Epidermal melanocyte (primary cell): Measurements from ENCODE around the gene SIM1.
"Not testable (repeated sequence)": the region's sequence is repeated elsewhere in the genome, so short reads cannot be mapped to it uniquely, and the experiment has no call there.

ENCODE experiments used
- DNase-seq: peaks from one replicate; pipeline ENCODE4 v3.0.0; 2011; ENCODE audit warnings: low spot score; ENCODE audit not compliant: insufficient read length

Gene SIM1

DNA sequence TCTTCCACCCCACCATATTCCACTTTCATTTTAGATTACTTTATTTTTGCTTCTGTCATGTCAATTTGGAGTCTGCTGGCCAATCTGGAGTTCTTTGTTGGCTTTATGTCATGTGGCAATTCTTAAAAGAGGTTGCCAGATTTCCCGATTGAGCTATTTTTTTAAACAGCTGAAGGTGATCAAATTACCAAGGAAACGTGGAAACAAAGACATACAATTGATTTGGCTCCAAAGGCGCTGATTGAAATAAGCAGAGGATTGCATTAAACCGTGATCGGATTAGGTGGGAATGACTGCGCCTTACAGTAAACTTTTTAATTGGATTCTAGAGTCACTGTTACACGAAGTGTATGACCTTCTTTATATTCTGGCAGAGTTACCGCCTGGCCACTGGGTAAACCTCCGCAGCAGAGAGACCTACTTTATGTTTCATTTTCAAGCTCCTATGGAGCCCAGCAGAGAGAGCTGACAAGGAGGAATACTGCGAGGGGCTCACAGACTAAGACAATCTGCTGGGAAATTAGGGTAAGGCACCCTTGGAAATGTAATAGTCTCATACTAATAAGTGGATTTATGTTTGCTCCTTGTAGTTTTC lies 37.9 kb downstream of the SIM1 start:
- no peak for DNase-seq

DNA sequence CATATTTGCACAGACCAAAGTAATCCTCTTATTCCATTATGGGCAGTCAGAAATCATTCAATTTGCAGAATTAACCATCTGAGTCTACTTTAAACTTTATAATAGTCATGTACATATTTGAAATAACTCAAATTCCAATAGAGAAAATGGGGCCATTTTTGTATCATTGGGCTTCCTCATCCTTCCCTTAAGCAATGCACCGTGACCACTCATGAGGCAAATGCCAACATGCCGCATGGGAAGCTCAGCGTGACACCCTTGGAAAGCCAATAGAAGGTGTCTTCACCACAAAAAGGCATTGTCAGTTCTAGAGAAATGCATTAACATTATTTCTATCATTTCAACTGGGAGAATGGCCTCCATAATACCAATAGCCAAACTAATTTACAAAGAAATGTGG lies 38.5 kb downstream of the SIM1 start:
- no peak for DNase-seq

DNA sequence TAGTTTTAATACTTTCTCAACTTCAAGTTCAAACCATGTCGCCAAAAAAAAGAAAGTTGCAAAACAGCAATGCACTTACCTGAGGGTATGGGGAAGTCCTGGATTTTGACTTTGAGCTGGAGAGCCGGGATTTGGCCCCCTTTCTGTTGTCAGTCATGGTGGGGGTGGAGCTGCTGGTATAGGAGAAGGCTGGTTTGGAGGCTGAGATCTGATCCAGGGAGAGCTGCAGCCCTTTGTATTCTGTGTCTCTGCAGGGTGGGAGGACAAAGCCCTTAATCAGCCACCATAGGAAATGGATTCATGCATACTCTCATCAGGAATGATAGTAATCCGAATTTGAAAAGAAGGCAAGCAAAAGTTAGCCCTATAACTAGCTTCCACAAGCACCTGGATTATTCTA lies 44.0 kb downstream of the SIM1 start:
- DNase-seq = no peak

DNA sequence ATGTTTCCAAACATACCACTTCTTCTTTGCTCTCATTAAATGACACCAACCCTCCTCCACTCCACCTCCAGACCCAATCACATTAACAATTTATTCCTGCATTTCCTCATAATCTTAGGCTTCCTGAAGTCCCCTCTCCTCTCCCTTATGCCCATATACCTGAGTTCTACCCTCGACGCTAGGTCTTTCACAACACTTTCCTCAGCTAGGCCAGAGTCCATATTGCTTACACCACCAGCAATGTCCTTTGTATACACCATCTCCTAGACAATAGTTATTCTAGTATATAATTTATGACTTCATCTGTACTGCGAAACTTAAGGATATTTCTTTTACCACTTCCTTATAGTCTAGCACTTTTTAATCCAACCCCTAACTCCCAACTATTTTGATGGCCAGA lies 47.7 kb downstream of the SIM1 start:
- no peak for DNase-seq

DNA sequence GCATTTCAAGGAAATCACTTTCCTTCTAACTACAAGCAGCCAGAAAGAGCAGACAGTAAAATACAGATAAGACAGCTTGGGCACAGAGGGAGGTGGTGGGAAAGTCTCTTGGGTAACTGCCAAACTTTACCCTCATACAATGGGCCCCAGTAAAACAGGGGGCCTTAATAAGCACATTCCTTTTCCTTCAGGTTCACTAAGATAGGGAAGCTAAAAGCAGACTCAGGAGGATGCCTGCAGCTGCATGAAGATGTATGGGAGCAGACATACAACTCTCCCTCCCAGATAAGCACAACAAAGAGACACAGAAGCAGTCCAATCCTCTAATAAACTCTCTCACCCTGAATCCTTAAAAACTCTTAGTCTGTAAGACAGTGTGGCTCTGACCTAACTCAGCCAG lies 49.0 kb downstream of the SIM1 start:
- DNase-seq = no peak

DNA sequence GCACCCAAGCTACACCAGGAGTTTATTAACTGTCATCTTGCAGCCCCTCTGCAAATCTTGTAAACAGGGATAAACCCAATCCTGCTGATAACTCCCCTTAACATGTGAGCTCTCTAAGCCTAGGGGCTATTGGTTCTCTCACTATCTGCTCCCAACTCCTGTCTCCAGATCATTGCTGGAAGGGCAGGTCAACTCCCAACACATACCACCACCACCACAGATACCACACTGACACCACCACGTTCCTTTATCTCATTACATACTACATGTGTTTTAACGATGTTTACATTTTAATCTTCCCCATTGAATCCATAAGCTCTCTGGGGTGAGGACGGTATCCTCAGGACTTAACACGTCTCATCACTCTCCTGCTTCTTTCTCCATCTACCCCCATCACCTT lies 51.8 kb downstream of the SIM1 start:
- no peak for DNase-seq

DNA sequence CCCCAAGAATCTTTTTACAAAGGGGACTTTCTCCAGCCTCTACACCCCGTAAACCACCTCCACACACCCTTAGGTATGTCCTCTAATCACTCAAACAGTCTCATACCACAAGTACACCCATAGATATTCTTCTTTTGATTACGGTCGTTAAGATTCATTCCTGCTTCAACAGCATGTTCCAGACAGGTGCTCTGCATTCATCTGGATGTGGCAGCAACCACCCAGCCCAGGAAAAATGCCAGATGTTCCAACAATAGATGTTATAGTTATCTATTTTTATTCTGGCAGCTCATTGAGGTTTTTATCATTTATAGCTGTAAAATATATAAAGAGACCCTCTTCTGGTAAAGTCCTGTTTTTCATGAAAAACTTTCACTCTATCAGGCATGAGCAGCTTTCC lies 60.7 kb downstream of the SIM1 start:
- DNase-seq = no peak

DNA sequence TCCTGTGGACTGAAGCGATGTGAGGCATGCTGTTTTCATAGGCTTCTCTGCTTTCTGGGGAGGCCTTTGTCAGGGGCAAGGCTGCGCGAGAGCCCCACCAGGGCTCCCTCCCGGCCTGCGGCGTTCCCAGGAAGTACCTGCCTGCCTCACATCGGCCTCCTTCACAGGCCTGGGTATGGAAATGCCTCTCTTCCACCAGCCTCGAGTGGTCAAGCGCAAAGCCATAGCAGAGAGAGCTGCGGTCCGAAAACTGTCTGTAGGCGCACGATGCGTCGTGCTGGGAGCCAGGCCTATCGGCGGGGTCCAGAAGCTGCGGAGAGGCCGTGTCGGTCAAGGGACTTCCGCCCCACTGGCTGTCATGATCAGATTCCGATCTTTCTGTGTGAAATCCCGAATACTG lies 71.2 kb downstream of the SIM1 start:
- no peak for DNase-seq

DNA sequence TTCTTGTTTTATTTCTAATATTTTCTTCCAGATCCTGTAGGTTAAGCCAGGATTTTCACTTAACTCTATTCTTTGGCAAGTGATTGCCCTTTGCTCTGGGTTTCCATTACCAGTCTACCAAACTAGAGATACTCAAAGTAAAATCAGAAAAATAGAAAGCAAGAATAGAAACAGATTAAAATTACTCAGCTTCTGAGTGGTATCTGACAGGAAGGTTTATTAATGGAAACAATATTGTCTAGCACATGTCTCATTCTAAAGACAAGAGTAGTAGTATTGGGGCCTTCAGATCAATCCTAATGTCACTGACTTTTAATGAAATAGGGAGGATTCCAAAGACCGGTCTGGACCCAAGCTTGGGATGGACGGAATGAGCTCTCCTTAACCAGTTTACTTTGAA lies 72.3 kb downstream of the SIM1 start:
- DNase-seq = no peak

DNA sequence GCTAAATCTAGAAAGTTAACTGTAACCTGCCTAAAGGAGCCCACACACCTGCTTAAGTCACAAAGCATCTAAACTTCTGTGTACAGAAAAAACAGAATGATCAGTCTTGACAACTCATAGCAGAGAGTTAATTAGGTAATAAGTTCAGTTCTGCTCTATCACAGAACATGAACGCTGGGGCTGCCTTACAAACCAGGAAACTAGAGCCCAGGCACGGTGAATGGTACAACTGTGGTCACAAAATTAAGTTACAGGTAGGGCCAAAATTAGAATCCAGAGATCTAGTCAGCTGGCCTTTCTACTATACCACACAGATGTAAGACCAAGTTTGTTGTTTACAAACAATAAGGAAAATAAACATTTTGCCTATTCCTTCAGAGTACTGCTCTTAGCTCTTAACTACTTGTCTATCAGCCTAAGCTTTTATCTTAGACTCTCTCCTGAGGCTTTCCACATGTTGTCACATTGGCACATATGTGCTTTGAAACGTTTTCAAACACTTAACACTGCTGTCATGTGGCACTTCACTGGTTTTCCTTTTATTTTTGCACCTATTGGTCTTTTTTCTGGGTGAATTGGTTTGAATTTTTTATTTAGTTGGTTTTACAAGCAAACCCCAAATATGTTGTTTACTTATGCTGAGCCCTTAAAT lies 75.7 kb downstream of the SIM1 start:
- DNase-seq = no peak

DNA sequence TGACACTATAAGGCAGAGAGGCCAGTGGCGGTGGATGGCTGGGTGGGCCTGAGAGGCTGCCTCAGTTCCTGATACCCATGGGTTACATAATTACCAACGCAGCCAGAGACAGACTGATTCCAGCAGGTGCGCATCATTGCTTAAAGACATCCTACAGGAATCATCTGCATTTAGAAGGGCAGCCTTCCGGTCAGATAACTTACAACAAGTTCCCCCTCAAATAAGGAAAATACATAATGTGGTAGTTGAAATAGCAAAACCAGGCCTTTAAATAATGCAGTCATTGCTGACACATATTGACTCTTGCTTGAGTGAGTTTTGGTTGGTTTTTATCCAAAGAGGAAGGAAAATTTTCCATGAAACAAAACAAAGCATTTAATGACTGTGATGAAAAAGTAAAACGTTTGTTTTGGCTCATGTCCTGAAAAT lies 81.9 kb downstream of the SIM1 start:
- no peak for DNase-seq

DNA sequence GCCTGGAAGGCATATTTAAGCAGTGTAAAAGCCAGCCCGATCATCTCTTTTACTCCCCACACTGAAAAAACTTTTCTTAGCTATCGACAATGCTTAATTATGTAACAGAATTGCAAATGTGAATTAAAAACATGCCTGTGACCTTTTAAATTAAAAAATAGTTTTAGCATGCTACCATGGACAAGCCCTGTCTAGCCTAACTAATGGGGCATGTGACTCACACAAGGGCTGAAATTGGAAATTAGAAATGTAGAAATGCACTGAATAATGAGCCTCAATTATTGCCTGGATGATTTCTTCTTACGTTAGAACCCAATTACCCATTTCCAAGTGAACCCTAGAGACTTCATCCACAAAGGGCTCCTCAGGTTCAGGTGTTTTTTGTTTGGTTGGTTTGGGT lies 82.7 kb downstream of the SIM1 start:
- no peak for DNase-seq

DNA sequence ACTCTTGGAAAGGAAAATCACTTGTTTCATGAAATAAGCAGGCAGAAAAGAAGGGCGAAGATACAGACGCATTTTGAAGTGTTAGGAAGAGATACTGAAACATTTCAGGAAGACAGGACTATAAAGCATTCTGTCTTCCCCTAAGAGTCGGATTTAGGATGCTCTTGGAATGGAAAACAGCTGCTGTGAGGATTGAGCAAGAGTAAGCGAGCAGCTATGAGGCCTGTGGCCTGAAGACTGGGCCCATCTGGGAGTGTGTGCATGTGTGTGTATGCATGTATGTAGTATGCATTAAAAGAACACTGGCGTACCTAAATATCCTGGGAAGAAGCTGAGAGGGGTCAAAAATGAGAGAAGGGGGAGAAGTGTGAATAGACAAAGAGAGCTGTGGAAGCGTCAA lies 83.6 kb downstream of the SIM1 start:
- no peak for DNase-seq

DNA sequence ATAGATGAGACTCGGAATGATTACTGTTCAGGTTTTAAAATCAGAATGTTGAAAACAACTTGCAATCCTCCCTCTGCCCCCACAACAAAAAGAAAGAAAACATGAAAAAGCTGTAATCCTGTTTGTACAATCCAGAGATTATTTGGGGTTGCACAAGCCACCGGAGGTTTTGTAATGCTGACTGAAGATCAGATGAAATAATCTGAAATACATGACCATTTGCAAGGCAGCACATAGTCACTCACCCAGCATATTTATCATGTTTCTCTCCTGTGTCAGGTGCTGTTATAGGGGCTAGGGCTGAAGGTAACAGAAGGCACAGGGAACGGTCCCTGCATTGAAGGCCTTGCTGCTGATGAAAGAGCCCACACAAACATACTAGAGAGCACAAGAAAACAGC lies 85.3 kb downstream of the SIM1 start:
- no peak for DNase-seq

DNA sequence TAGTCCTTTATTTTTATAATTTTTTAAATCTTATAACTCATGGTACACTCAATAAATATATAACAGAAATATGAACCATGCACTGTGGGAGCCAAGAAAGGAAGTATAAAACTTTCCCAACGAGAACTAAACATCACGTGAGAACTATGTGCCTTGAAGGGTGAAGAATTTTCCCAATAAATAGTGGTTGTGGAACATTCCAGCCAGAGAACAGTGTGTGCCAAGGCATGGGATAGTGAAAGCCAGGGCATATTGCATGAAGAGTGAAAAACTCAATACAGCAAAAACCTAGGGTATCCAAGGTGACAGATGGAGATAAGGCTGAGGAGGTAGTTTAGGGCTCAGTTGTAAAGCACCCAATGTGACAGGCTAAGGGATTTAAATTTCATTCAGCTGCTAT lies 86.1 kb downstream of the SIM1 start:
- DNase-seq = no peak

DNA sequence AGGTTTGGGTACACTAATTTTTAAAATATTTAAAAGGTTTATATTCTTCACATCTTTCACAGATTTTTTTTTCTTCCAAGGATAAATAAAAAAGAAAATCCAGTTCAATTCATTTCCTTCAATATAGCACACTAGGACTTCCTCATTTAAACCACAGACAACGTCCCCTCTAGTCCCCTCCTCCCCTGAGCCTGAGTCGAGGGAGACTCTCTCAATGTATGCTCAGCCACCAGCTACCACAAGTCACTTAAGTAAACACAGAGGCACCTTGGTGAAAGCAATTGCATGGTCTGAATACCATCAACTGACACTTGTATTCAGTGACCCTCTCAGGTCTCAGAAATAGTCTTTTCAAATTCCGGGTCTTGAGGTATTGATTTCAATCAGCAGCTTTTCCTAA lies 88.6 kb downstream of the SIM1 start:
- DNase-seq = no peak

DNA sequence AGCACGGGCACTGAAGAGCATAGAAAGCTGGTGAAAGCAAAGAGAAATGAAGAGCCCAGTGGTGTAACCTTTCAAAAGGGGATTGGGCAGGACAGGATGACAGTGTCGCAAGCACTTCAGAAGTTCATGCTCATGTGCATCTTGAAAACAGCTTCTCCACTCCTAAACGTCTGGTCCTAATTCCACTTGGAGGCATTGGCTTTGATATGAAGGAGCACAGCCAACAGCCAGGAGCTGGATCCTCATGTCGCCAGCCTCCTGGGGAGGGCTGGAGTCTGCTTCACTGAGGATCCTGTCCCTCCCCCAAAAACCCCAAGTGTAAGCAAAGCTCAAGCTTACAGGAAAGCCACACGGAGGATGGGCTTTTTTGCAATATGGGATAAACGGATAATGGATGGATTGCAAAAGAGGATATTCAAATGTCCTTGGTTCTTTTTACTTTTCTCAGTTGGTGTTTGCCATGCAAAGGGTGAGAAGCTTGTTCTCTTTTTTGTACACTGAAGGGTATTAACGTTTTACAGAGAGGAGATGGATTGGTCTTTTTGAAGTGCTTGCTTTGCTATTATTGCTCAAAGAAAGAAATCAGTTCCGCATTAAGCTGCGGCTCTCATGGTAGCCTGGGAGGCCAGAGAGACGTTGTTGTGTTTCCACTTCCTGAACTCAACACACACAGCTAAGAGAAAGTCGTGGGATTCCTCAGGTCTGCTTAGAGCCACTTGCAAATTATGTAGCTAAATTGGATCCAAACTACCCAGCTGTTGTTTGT lies 92.2 kb downstream of the SIM1 start:
- DNase-seq = no peak

DNA sequence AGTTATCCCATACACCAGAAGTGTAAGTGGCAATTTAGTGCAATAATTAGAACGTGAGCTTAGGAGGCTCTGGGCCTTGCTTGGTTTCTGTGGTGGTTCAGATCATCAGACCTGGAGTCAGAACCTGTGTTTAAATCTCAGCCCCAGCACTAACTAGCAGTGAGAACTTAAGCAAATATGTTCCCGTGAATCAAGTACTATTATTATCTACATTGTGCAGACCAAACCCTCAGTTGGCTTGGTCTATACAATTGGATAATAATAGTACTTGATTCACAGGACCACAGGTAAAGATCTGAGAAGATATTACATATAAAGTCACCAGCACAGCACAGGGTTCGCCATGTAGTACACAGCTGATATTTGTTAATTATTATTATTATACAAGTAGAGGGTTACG lies 93.1 kb downstream of the SIM1 start:
- DNase-seq = no peak

DNA sequence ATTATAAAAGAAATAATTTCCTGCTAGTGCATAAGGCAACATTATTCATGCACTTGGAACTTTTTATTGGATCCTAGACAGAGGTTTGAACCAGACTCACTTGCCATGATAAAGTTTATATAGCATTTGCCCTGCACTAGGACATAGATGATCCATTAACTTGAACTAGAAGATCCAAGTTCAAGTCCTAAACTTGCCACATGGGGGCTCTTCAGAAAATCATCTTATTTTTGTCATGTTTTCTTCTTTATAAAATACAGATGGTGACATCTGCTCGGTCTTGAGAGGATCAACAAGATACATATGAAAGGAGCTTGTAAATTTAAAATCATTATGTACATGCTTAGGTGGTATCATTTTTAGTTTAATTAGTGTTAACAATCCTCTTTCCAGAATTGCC lies 94.5 kb downstream of the SIM1 start:
- DNase-seq = no peak

DNA sequence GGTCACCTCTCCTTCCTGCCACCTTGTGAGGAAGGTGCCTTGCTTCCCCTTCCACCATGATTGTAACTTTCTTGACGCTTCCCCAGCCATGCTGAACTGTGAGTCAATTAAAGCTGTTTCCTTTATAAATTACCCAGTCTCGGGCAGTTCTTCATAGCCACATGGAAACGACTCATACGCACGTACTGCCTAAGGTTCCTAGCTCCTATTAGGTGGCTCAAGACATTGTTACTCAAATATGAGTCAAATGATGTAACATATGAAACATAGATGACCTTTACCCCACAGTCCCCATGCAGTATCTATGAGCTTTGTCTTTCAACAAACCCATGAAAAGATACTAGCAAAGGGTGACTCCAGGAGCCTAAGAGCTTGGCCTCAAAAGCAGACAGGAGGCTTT lies 98.3 kb downstream of the SIM1 start:
- DNase-seq = no peak

DNA sequence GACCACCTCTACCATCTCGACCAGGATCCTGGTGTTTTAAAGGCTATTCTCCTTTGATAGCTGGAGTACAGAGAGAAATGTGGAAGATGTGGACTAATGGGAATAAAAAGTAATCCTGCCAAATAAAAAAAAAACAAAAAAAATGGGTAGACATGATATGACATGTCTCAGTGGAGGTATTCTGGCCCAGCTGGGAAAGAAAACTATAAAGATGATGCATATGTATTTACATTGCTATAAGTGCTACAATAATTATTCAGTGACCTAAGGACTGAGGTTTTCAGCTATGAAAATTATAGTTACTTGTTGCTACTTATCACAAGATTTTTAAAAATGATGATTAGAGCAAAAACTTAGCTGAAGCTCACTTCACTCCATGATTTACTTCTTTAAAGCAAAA lies 101.1 kb downstream of the SIM1 start:
- DNase-seq = no peak

DNA sequence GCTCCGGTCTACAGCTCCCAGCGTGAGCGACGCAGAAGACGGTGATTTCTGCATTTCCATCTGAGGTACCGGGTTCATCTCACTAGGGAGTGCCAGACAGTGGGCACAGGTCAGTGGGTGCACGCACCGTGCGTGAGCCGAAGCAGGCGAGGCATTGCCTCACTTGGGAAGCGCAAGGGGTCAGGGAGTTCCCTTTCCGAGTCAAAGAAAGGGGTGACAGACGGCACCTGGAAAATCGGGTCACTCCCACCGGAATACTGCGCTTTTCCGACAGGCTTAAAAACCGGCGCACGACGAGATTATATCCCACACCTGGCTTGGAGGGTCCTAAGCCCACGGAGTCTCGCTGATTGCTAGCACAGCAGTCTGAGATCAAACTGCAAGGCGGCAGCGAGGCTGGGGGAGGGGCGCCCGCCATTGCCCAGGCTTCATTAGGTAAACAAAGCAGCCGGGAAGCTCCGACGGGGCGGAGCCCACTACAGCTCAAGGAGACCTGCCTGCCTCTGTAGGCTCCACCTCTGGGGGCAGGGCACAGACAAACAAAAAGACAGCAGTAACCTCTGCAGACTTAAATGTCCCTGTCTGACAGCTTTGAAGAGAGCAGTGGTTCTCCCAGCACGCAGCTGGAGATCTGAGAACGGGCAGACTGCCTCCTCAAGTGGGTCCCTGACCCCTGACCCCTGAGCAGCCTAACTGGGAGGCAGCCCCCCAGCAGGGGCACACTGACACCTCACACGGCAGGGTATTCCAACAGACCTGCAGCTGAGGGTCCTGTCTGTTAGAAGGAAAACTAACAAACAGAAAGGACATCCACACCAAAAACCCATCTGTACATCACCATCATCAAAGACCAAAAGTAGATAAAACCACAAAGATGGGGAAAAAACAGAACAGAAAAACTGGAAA lies 109.7 kb downstream of the SIM1 start:
- DNase-seq = not testable (repeated sequence)
